ENCODE measurements around the gene BMPR1A. TPM values are rescaled to one million over a fixed set of nuclear protein-coding genes. Genes with fewer than 3 reads are reported as not detected.

Gene BMPR1A
- total and polyA plus RNA-seq, 12 donors, result 4.4 to 55.9 (median 27.0) TPM

GRCh38 chr10:86708068-86708782 lies 48.2 kb upstream of the BMPR1A start:
- no peak overlapping the region for H3K4me3 ChIP-seq
- H3K9me3 ChIP-seq (replicated peaks in 1 of 3), result no peaks in the 10 kb centered on the region
- 93 to 95% (median 93%) methylated on average over 7 to 8 of the region's 8 CpGs for WGBS, 4 donors
- no peaks in the 10 kb centered on the region for H3K36me3 ChIP-seq (replicated peaks in 1 of 2)
- DNase-seq, result no peak
- TF ChIP-seq POLR2A (IDR thresholded peaks at IDR 0.05) (no peak), CTCF (IDR thresholded peaks at IDR 0.05) (no peak)
- H3K27me3 ChIP-seq, result no peaks in the 10 kb centered on the region
- intact Hi-C loops (cut with DNase I), result loop anchor here in 1 of 2 donors (5.0 kb wide), 1 partner anchor 189 kb away; no protein-coding TSS in a partner anchor
- H3K27ac ChIP-seq, result no peak overlapping the region
- H3K4me1 ChIP-seq (replicated peaks in 1 of 2), result peaks cover 6 to 11% of the 10 kb centered on the region in 2 donors

GRCh38 chr10:86708783-86709380 lies 47.5 kb upstream of the BMPR1A start:
- no peak overlapping the region for H3K27ac ChIP-seq
- no peaks in the 10 kb centered on the region for H3K27me3 ChIP-seq
- 76 to 87% (median 85%) methylated on average over 5 of the region's 5 CpGs for WGBS, 4 donors
- intact Hi-C loops (cut with DNase I), result loop anchor here in 1 of 2 donors (5.0 kb wide), 1 partner anchor 188 kb away; no protein-coding TSS in a partner anchor
- H3K4me1 ChIP-seq (replicated peaks in 1 of 2), result peaks cover 6 to 11% of the 10 kb centered on the region in 2 donors
- H3K36me3 ChIP-seq (replicated peaks in 1 of 2), result no peaks in the 10 kb centered on the region
- H3K9me3 ChIP-seq (replicated peaks in 1 of 3), result no peaks in the 10 kb centered on the region
- DNase-seq, result no peak
- TF ChIP-seq CTCF (IDR thresholded peaks at IDR 0.05), result no peak
- TF ChIP-seq POLR2A (IDR thresholded peaks at IDR 0.05), result no peak
- no peak overlapping the region for H3K4me3 ChIP-seq

DNA sequence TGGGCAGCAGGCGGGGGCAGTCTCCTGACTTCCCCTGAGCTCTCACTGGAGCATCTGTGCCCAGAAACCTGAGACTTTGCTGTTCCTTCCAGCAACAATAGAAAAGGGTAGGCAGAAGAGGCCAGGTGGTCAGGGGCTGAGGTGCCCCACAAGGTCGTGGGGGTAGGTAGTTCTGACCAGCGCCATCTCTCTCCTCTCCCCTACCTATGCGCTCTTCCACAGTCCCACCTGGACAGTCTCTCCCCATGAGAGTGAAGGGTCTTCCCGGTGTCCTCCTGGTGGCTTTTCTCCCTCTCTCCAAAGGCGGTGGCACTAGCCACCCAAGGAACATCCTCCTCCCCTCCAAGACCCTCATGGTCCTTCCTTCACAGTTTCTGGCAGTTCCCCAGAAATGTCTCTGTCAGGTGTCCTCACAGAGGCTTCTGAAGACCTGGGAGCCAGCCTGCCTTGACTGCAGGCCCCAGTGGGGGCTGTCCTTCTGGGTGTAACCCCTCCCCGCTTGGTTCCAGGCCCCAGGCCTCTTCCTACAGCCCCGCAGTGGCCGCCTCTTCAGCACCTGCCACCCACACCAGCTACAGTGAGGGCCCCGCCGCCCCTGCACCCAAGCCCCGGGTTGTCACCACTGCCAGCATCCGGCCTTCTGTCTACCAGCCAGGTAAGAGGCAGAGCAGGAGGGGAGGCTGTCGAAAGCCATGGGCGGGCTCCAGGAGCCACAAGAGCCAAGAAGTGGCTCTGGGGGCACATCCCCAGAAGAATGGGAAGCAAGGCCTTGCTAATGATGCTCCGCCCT lies 46.8 kb upstream of the BMPR1A start:
- no peak overlapping the region for H3K27ac ChIP-seq
- intact Hi-C loops (cut with DNase I), result loop anchor here in 1 of 2 donors (5.0 kb wide), 1 partner anchor 188 kb away; no protein-coding TSS in a partner anchor

More for the DNA sequence above, 46.8 kb upstream of the BMPR1A start:
- no peaks in the 10 kb centered on the region for H3K9me3 ChIP-seq (replicated peaks in 1 of 3)
- H3K4me3 ChIP-seq, result no peak overlapping the region
- H3K36me3 ChIP-seq (replicated peaks in 1 of 2), result no peaks in the 10 kb centered on the region
- TF ChIP-seq POLR2A (IDR thresholded peaks at IDR 0.05), result no peak
- TF ChIP-seq CTCF (IDR thresholded peaks at IDR 0.05), result no peak
- no peaks in the 10 kb centered on the region for H3K27me3 ChIP-seq
- peaks cover 6 to 11% of the 10 kb centered on the region in 2 donors for H3K4me1 ChIP-seq (replicated peaks in 1 of 2)
- WGBS, 4 donors, result 93 to 96% (median 95%) methylated on average over 11 to 16 of the region's 16 CpGs
- no peak for DNase-seq
